Measurements from ENCODE around the gene RHOD. TPM values are rescaled to one million over a fixed set of nuclear protein-coding genes. Genes with fewer than 3 reads are reported as not detected.

RHOD gene
- total and polyA plus RNA-seq, 2 of the 8 experiments (the other 6 are each of a cell fraction or from before 2014, with no cell fraction given) = 12.1 to 17.6 TPM

- no peak for FAIRE-seq
- Histone ChIP-seq H4K5ac (ENCODE audit: insufficient read length, low read depth, low read length) (no peak overlapping the region), H3K18ac (ENCODE audit: extremely low read depth, low read length) (no peak overlapping the region; the same call in 1 of the 2 replicates), H3K4ac (replicated peaks; ENCODE audit: insufficient read length, low read depth, low read length) (no peak overlapping the region), H3K27me3 (replicated peaks in 1 of 4; ENCODE audit: control insufficient read depth in 3 of 4, extremely low read depth in 1 of 4, insufficient read depth in 3 of 4, low read length in 3 of 4) (no peaks in the 10 kb centered on the region), H3K36me3 (ENCODE audit: control insufficient read depth in 2 of 4, insufficient read depth in 4 of 4, low read length in 3 of 4) (no peaks in the 10 kb centered on the region), H4K91ac (replicated peaks; ENCODE audit: insufficient read length, low read length) (no peak overlapping the region), H3K4me2 (ENCODE audit: insufficient read depth in 1 of 2, low read depth in 2 of 2, low read length in 2 of 2) (no peak overlapping the region), H3K4me3 (ENCODE audit: extremely low read depth in 1 of 4, insufficient read depth in 2 of 4, low read depth in 3 of 4, low read length in 4 of 4) (no peak overlapping the region), H3K27ac (ENCODE audit: low read depth, low read length) (no peak overlapping the region), H3K4me1 (replicated peaks in 1 of 4; ENCODE audit: control insufficient read depth in 3 of 4, insufficient read depth in 4 of 4, low read length in 3 of 4) (peaks cover 0 to 13% (median 2%) of the 10 kb centered on the region in 4 experiments; a peak in 5 of 7 replicates), H2AFZ (ENCODE audit: low read length) (no peak overlapping the region), H2BK120ac (replicated peaks; ENCODE audit: low read depth, low read length) (no peak overlapping the region), H3K14ac (ENCODE audit: insufficient read length) (no peak overlapping the region), H2BK5ac (ENCODE audit: low read depth, low read length) (peak overlapping the region; percentile 55; the same call in 1 of the 2 replicates), H4K8ac (ENCODE audit: extremely low read depth, insufficient read depth, low read length) (0 out of 2 replicates have a peak overlapping the region, but pooled peaks have one; percentile 18), H2BK15ac (ENCODE audit: low read length) (no peak overlapping the region), H3K23ac (ENCODE audit: insufficient read length) (no peak overlapping the region), H3K79me2 (ENCODE audit: control insufficient read depth in 1 of 2, insufficient read depth in 2 of 2, low read length in 2 of 2) (no peaks in the 10 kb centered on the region), H3K9ac (replicated peaks in 1 of 4; ENCODE audit: extremely low read depth in 1 of 4, low read depth in 3 of 4, low read length in 3 of 4) (no peak overlapping the region), H3K56ac (replicated peaks; ENCODE audit: insufficient read length, low read depth, low read length) (no peak overlapping the region), H2BK20ac (ENCODE audit: low read length) (no peak overlapping the region), H2AK5ac (ENCODE audit: low read depth, low read length) (no peak overlapping the region), H3K9me3 (ENCODE audit: insufficient read depth in 2 of 2, low read depth in 1 of 2, low read length in 1 of 2) (no peaks in the 10 kb centered on the region), H2BK12ac (ENCODE audit: low read depth, low read length) (peak overlapping the region; percentile 35; the same call in 1 of the 2 replicates), H3K23me2 (ENCODE audit: low read depth, low read length) (no peaks in the 10 kb centered on the region; the same call in 1 of the 2 replicates), H4K20me1 (replicated peaks in 1 of 2; ENCODE audit: control insufficient read depth in 1 of 2, insufficient read depth in 2 of 2, low read length in 2 of 2) (no peaks in the 10 kb centered on the region), H3K79me1 (ENCODE audit: low read depth, low read length) (no peaks in the 10 kb centered on the region; the same call in 1 of the 2 replicates)
- TF ChIP-seq EGR1 (IDR thresholded peaks at IDR 0.05; ENCODE audit: borderline replicate concordance, low read depth, low read length) = no peak
- 0 out of 2 replicates have a peak, but pooled peaks have one; percentile 1 for TF ChIP-seq CEBPB (IDR thresholded peaks at IDR 0.05; ENCODE audit: low read depth, low read length)
- no peak for TF ChIP-seq NRF1 (IDR thresholded peaks at IDR 0.05; ENCODE audit: low read depth, low read length)
- TF ChIP-seq TEAD4 (IDR thresholded peaks at IDR 0.05; ENCODE audit: low read depth, low read length) = no peak
- no peak for TF ChIP-seq YY1 (IDR thresholded peaks at IDR 0.05; ENCODE audit: low read depth, low read length)
- TF ChIP-seq POLR2A (IDR thresholded peaks at IDR 0.05; ENCODE audit: control extremely low read depth in 1 of 2, low read depth in 2 of 2, low read length in 2 of 2) = no peak
- ChIA-PET POLR2A (ENCODE audit: partially characterized antibody) (interaction anchor here (1.0 to 2.4 kb wide), 6 partner anchors 12 to 167 kb away, joined by 3 to 7 read pairs (median 4); partner anchors contain the start of gene RHOD), CTCF (ENCODE audit: partially characterized antibody) (interaction anchor here (0.5 to 2.1 kb wide), 8 partner anchors 10 to 208 kb away, joined by 3 to 9 read pairs (median 3); no protein-coding TSS in a partner anchor)
- no peak for DNase-seq (ENCODE audit: low read depth in 1 of 2, low spot score in 2 of 2)
- WGBS, 2 experiments (ENCODE audit: extremely low coverage in 1 of 2, insufficient coverage in 1 of 2, insufficient read length in 1 of 2, insufficient replicate concordance in 2 of 2, low coverage in 1 of 2, low lambda C conversion rate in 2 of 2, missing lambda C conversion rate in 1 of 2) = 77% methylated on average over 9 of the region's 9 CpGs; no CpG with 5 or more reads in 1 of the 2 experiments
Observed at GRCh38 chr11:67073908-67074307, 17.3 kb downstream of the RHOD start.

Data from H1 (cell line).